ES-I3 (cell line): Measurements from ENCODE around the gene ERICH6B.

Experiments
- H3K36me3 ChIP-seq: 2 replicates; pipeline ENCODE4 v1.6.1; 2013; ENCODE audit warnings: mild to moderate bottlenecking, low read length, control low read depth, moderate library complexity; ENCODE audit not compliant: insufficient read depth
- H3K4me1 ChIP-seq: 2 replicates; pipeline ENCODE4 v1.6.1; 2013; ENCODE audit warnings: mild to moderate bottlenecking, control low read depth, low read length; ENCODE audit not compliant: insufficient read depth
- H3K9ac ChIP-seq: 2 replicates; pipeline ENCODE4 v1.6.1; 2013; ENCODE audit warnings: low read depth, mild to moderate bottlenecking, low read length, moderate library complexity
- H3K9me3 ChIP-seq: 2 replicates; pipeline ENCODE4 v1.6.1; 2013; ENCODE audit warnings: mild to moderate bottlenecking, low read length, moderate library complexity; ENCODE audit not compliant: control insufficient read depth, insufficient read depth

ERICH6B gene

DNA sequence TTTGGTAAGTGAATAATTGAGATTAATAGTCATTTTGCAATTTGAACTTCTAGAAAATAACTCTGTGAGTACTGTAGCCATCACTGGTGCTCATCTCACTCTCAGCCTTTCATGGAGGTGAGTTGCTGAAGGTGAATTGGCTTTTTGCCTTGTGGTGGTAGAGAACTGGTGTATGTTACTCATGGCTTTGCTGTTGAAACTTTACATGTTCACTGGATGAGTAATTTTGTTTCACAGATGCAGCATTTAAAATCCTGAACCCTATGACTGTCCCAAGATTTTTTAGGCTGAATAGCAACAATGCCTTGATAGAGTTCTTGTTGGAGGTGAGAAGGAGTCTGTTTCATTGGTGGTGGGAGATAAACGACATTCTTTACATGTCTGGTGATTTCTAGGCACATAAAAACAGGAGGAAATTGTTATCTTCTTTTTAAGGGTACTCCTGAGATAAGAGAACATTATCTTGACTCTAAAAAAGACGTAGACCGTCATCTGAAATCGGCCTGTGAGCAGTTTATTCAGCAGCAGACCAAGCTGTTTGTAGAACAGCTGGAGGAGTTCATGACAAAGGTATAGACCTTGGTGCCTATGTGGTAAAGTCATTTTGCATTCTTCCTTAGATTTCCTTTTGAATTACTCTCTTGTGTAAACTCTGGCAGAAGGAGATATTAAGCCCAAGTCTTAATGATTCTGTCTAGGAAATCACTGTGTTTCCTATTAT lies 96.9 kb downstream of the ERICH6B start:
- H3K4me1 ChIP-seq: no peaks in the 10 kb centered on the region
- peaks cover 2% of the 10 kb centered on the region; the same call in 1 of the 2 replicates for H3K36me3 ChIP-seq
- no peaks in the 10 kb centered on the region for H3K9me3 ChIP-seq
- no peak overlapping the region for H3K9ac ChIP-seq

- H3K9ac ChIP-seq: no peak overlapping the region
- no peaks in the 10 kb centered on the region for H3K4me1 ChIP-seq
- peaks cover 13% of the 10 kb centered on the region for H3K36me3 ChIP-seq
- no peaks in the 10 kb centered on the region for H3K9me3 ChIP-seq
Measured at GRCh38 chr13:45516757-45517156, 98.8 kb downstream of the ERICH6B start.

DNA sequence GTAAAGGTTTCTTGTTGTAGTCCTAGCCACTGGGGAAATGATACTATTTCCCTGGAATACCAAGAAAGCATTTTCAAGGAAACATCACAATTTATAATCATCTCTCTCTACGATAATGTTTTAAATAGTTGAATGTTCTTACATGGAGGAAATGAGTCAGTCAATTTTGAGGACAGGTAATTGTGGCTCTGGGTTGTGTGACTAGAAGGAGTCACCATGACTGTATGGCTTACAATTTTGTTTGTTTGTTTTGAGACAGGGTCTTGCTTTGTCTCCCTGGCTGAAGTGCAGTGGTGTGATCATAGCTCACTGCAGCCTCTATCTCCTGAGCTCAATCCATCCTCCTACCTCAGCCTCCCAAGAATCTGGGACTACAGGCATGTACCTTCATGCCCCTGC lies 103.4 kb downstream of the ERICH6B start:
- H3K9ac ChIP-seq: no peak overlapping the region
- no peaks in the 10 kb centered on the region for H3K4me1 ChIP-seq
- H3K36me3 ChIP-seq: peaks cover 12% of the 10 kb centered on the region
- no peaks in the 10 kb centered on the region for H3K9me3 ChIP-seq

DNA sequence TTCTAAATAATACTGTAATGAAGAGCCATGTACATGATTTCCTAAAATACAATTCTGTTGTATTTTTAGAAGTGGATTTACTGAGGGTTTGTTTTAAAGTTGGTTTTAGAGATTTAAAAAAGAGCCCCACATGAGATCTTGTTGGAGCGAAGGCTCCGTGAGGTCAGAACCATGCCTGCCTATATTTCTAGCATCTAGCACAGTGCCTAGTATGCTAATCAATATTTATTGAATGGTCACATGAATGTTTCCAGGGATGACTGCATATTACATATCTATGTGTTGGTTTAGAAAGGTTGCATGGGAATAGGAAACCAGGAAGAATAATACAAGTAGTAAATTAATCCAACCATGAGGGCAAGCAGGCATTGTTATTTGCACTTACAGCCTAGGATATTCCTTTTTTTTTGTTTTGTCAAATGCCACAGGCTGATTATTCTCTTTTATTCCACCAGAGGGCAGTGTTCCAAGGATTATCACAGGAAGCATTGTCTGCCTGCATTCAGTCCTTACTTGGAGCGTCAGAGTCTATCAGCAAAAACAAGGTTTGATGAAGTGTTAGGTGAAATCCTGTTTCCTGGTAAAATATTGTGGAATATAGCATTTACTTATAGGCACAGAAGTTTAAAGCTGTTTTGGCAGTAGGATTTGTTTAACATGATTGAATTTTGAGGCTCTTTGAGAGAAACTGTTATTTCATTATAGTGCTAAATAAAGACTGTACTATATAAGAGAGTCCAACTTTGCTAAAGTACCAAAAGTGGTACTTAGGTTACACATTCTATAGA lies 104.0 kb downstream of the ERICH6B start:
- no peak overlapping the region for H3K9ac ChIP-seq
- peaks cover 12% of the 10 kb centered on the region for H3K36me3 ChIP-seq
- no peaks in the 10 kb centered on the region for H3K4me1 ChIP-seq
- H3K9me3 ChIP-seq: no peaks in the 10 kb centered on the region

DNA sequence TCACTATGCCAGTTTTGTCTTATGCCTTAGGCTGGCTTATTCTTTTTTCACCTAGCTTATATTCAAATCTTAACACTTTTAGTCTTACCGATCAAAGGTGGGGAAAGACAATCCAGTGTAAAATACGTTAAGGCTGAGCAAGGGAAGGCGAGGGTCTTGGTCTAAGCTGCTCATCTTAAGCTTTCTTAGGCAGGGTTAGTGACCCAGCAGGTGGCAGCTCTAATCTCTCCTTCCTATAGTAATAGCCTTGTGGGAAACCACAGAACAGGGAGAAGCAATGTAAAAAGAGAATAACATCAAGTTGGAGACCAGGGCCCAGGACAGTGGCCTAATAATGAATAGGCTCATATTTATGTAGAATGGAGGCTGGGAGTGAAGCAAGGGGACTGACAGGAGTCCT lies 104.9 kb downstream of the ERICH6B start:
- Histone ChIP-seq H3K9me3 (no peaks in the 10 kb centered on the region), H3K36me3 (peaks cover 12% of the 10 kb centered on the region), H3K4me1 (no peaks in the 10 kb centered on the region), H3K9ac (no peak overlapping the region)

DNA sequence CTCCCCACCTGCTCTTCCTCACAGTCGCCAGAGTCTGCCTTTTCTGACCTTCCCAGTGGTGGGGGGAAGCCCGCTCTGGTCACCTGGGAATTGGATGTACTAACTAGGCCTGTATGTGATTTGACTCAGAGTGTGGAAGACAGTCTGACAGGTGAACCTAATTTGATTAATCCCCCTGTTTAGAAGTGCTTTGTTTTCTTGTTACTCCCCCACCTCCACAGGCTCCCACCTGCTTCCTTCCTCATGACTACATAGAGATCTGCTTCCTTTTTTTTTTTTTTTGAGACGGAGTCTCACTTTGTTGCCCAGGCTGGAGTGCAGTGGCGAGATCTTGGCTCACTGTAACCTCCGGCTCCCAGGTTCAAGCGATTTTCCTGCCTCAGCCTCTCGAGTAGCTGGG lies 106.8 kb downstream of the ERICH6B start:
- Histone ChIP-seq H3K9me3 (no peaks in the 10 kb centered on the region), H3K4me1 (no peaks in the 10 kb centered on the region), H3K9ac (no peak overlapping the region), H3K36me3 (peaks cover 13% of the 10 kb centered on the region)

DNA sequence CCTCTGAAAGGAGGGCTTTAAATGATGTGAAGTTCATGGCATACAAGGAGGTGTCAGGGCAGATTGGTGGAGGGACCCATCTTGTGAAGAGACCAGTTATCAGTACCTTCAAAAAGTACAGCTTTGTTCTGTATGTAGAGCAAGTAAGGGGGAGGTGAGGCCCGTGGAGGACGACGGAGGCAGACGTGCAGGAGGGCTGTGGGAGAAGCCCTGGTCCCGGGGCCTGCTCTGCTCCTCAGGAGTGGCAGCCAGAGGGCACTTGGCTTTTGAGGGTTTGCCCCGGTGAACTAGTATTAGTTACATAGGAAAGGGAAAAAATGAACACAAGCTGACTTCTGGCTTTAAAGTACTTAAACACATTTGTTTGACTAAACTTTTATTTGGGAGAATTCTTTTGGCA lies 108.7 kb downstream of the ERICH6B start:
- Histone ChIP-seq H3K9me3 (no peaks in the 10 kb centered on the region), H3K9ac (no peak overlapping the region), H3K36me3 (peaks cover 10% of the 10 kb centered on the region), H3K4me1 (no peaks in the 10 kb centered on the region)

- Histone ChIP-seq H3K4me1 (no peaks in the 10 kb centered on the region), H3K36me3 (peaks cover 13% of the 10 kb centered on the region), H3K9ac (no peak overlapping the region), H3K9me3 (no peaks in the 10 kb centered on the region)
Measured at GRCh38 chr13:45503658-45504057, 111.9 kb downstream of the ERICH6B start.

DNA sequence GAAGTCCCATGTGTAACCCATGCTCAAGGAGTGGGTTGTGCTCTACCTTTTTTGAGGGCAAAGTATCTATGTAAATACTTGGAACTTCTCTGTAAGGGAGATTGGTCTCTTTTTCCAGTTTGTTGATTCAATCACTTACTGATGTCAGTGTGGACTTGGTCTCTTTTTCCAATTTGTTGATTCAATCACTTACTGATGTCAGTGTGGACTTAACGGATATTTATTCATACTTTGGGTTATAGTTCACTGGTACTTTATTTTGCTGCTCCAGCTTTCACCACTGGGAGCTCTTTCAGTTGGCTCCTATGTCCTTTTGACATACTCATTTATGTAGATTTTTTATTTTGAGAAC lies 114.4 kb downstream of the ERICH6B start:
- no peaks in the 10 kb centered on the region for H3K9me3 ChIP-seq
- H3K4me1 ChIP-seq: no peaks in the 10 kb centered on the region
- no peak overlapping the region for H3K9ac ChIP-seq
- H3K36me3 ChIP-seq: peaks cover 16% of the 10 kb centered on the region

DNA sequence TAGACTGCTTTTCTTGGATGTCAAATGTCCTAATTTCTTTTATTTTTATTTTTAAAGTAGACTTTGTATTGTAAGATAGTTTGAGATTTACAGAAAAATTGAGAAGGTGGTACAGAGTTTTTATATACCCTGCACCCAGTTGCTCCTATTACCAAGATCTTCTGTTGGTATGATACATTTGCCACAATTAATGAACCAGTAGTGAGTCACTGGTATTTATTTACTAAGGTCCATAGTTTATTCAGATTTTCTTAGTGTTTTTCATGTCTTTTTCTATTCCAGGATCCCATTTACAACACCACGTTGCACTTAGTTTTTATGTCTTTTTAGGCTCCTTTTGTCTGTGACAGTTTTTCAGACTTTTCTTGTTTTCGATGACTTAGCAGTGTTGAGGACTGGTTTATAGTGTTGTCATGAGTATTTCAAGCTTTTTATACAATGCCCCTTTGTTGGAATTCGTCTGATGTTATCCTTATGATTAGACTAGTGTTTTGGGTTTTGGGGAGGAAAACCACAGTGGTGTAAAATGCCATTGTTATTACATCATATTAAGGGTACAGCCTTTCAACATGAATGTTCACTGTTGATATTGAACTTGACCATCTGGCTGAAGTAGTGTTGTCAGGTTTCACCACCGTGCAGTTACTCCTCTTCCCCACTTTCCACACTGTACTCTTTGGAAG lies 114.9 kb downstream of the ERICH6B start:
- no peaks in the 10 kb centered on the region for H3K4me1 ChIP-seq
- H3K9me3 ChIP-seq: no peaks in the 10 kb centered on the region
- H3K9ac ChIP-seq: no peak overlapping the region
- H3K36me3 ChIP-seq: peaks cover 16% of the 10 kb centered on the region

DNA sequence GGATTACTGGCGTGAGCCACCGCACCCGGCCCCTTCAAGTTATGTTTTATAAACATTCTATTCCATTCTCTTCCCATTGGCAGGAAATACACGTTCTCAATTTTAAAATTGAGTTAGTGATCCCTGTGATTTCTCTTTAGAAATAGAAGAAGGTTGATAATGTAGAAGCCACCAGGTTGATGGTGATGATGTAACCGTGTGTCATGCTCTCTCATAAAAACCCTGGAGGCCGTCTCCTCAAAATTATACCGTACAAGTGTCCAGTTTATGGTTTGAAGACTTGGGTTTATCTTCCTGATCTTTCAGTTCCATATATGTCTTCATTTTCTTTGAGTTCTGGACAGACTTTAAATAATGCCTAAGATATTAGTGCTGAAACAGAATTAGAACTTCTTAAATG lies 118.6 kb downstream of the ERICH6B start:
- no peaks in the 10 kb centered on the region for H3K4me1 ChIP-seq
- H3K9ac ChIP-seq: no peak overlapping the region
- peaks cover 7% of the 10 kb centered on the region for H3K36me3 ChIP-seq
- H3K9me3 ChIP-seq: no peaks in the 10 kb centered on the region

DNA sequence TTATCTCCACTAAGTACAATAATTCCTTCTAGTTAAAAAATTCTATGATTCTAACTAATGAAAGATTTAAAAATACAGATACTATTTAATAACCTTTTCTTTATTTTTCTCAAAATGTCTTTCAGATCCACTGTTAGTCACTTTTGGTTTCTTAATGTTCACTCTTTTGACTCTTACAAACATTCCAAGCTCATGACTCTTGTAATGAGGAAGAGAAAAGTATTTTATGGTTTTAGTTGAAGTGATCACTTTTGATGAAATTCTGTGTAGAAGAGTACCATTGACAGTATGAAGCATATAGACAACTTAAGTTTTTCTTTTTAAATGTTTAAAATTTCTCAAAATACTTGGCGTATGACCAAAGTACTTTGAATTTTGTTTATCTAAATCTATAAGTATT lies 123.0 kb downstream of the ERICH6B start:
- Histone ChIP-seq H3K4me1 (no peaks in the 10 kb centered on the region), H3K36me3 (peaks cover 3% of the 10 kb centered on the region; the same call in 1 of the 2 replicates), H3K9ac (no peak overlapping the region), H3K9me3 (no peaks in the 10 kb centered on the region)
